Astrocyte (in vitro differentiated cells and primary cell): ENCODE data around the gene RYR2.

Source experiments
- EZH2 ChIP-seq: IDR thresholded peaks from 2 replicates; pipeline ENCODE4 v1.6.1; 2012; ENCODE audit warnings: mild to moderate bottlenecking, low read length, inconsistent platforms; ENCODE audit not compliant: insufficient read depth
- TF ChIP-seq, protein P1 (sequence below): IDR thresholded peaks from 2 replicates; pipeline ENCODE4 v1.5.1; 2011; ENCODE audit warnings: low read depth, mild to moderate bottlenecking, inconsistent platforms, low read length, moderate library complexity; ENCODE audit not compliant: insufficient read depth

DNA sequence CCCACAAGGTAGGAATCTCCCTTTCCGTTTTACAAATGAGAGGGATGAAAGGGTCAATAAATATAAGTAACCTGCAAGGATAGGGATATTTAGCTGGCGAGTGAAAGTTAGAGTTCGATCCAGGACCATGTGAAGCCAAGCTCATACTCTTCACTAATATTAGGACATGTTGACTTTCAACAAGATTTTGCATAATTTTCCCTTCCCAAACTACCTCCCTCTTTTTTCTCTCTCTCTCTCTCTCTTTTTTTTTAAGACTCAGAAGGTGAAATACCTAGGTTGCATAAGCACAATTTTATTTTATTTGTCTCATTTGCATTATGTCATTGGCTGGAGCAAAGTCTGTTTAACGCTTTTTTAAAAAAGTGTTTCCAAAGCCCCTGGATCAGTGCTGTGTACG is 29.6 kb upstream of the RYR2 start:
- TF ChIP-seq, protein P1, sequence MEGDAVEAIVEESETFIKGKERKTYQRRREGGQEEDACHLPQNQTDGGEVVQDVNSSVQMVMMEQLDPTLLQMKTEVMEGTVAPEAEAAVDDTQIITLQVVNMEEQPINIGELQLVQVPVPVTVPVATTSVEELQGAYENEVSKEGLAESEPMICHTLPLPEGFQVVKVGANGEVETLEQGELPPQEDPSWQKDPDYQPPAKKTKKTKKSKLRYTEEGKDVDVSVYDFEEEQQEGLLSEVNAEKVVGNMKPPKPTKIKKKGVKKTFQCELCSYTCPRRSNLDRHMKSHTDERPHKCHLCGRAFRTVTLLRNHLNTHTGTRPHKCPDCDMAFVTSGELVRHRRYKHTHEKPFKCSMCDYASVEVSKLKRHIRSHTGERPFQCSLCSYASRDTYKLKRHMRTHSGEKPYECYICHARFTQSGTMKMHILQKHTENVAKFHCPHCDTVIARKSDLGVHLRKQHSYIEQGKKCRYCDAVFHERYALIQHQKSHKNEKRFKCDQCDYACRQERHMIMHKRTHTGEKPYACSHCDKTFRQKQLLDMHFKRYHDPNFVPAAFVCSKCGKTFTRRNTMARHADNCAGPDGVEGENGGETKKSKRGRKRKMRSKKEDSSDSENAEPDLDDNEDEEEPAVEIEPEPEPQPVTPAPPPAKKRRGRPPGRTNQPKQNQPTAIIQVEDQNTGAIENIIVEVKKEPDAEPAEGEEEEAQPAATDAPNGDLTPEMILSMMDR = no peak
- TF ChIP-seq EZH2 = no peak
